ENCODE measurements around the gene RASAL1. TPM values are rescaled to one million over a fixed set of nuclear protein-coding genes. Genes with fewer than 3 reads are reported as not detected.

The RASAL1 gene
- total RNA-seq, 1 donor from 2014 or later: 0.26 TPM

GRCh38 chr12:113180333-113180732, 44.8 kb upstream of the RASAL1 start:
- DNase-seq (no peak), ATAC-seq (no peak)
- peaks cover 9% of the 10 kb centered on the region for H3K4me1 ChIP-seq
- H3K4me3 ChIP-seq: no peak overlapping the region
- no peaks in the 10 kb centered on the region for H3K27me3 ChIP-seq
- H3K9me3 ChIP-seq: no peaks in the 10 kb centered on the region
- no peak overlapping the region for H3K27ac ChIP-seq
- TF ChIP-seq CTCF (IDR thresholded peaks at IDR 0.05): no peak
- intact Hi-C loops (cut with DNase I): no loop called here
- H3K36me3 ChIP-seq: peaks cover 58% of the 10 kb centered on the region

- Histone ChIP-seq H3K27ac (no peak overlapping the region), H3K4me3 (no peak overlapping the region), H3K27me3 (no peaks in the 10 kb centered on the region), H3K36me3 (peaks cover 72% of the 10 kb centered on the region), H3K9me3 (no peaks in the 10 kb centered on the region), H3K4me1 (peaks cover 9% of the 10 kb centered on the region)
- ATAC-seq (no peak), DNase-seq (no peak)
- no peak for TF ChIP-seq CTCF (IDR thresholded peaks at IDR 0.05)
- intact Hi-C loops (cut with DNase I): loop anchor here (10.0 kb wide), 1 partner anchor 124 kb away; the partner anchor contains the start of gene DTX1
Observed at GRCh38 chr12:113179023-113179422, 43.5 kb upstream of the RASAL1 start.

GRCh38 chr12:113174461-113175384, 39.2 kb upstream of the RASAL1 start:
- intact Hi-C loops (cut with DNase I): loop anchor here (10.0 kb wide), 1 partner anchor 120 kb away; the partner anchor contains the start of gene DTX1
- H3K4me1 ChIP-seq: peaks cover 4% of the 10 kb centered on the region
- no peak overlapping the region for H3K4me3 ChIP-seq
- ATAC-seq (peak; percentile 92), DNase-seq (peak; percentile 83)
- H3K9me3 ChIP-seq: no peaks in the 10 kb centered on the region
- H3K27ac ChIP-seq: no peak overlapping the region
- no peaks in the 10 kb centered on the region for H3K27me3 ChIP-seq
- TF ChIP-seq CTCF (IDR thresholded peaks at IDR 0.05): peak; percentile 99
- H3K36me3 ChIP-seq: peaks cover 100% of the 10 kb centered on the region

GRCh38 chr12:113173081-113173698, 37.6 kb upstream of the RASAL1 start:
- Histone ChIP-seq H3K27ac (no peak overlapping the region), H3K4me1 (peaks cover 4% of the 10 kb centered on the region), H3K27me3 (no peaks in the 10 kb centered on the region), H3K4me3 (no peak overlapping the region), H3K36me3 (peaks cover 100% of the 10 kb centered on the region), H3K9me3 (no peaks in the 10 kb centered on the region)
- intact Hi-C loops (cut with DNase I): loop anchor here (10.0 kb wide), 1 partner anchor 118 kb away; the partner anchor contains the start of gene DTX1
- no peak for ATAC-seq
- DNase-seq: no peak
- TF ChIP-seq CTCF (IDR thresholded peaks at IDR 0.05): no peak

GRCh38 chr12:113172185-113172584, 36.6 kb upstream of the RASAL1 start:
- no peak for TF ChIP-seq CTCF (IDR thresholded peaks at IDR 0.05)
- Histone ChIP-seq H3K4me3 (no peak overlapping the region), H3K4me1 (peaks cover 4% of the 10 kb centered on the region), H3K36me3 (peaks cover 99% of the 10 kb centered on the region), H3K27ac (no peak overlapping the region), H3K27me3 (no peaks in the 10 kb centered on the region), H3K9me3 (no peaks in the 10 kb centered on the region)
- ATAC-seq: no peak
- intact Hi-C loops (cut with DNase I): loop anchor here (10.0 kb wide), 1 partner anchor 117 kb away; the partner anchor contains the start of gene DTX1
- no peak for DNase-seq
